ENCODE results near the gene ABCA9.

ABCA9 gene

DNA sequence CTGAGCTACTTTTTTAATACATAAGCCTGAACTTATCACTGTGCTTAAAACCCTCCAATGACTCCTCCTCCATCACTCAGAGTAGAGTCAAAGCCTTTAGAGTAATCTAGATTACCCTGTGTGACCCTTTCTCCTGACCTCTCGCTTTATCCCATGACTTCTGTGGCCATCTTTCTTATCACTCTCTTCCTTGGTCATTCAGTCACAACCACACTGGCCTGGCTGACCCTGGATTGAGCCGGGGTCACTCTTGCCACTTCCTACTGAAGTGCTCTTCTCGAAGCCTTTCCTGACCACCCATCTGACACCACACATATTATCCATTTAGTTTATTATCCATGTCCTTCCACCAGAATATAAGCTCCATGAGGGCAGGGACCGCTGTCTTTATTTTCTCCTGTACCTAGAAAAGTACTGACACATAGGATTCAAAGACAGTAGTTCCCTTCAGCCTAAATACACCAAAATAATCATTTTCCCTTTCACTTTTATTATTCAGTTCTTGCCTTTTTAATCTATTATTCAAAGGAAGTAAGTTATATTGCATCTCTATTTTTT, 28.0 kb upstream of the ABCA9 start:
- DNase-seq: no peak
- Histone ChIP-seq H2BK15ac (ENCODE audit: low read depth, poor library complexity, severe bottlenecking) (no peak overlapping the region), H3K23ac (ENCODE audit: low read length in 2 of 2) (no peak overlapping the region), H4K8ac (ENCODE audit: low read length) (peak overlapping the region; percentile 75), H2BK5ac (ENCODE audit: low read depth, low read length, poor library complexity, severe bottlenecking) (no peak overlapping the region), H3K4me3 (ENCODE audit: insufficient read depth in 1 of 2, low read depth in 1 of 2, low read length in 2 of 2) (no peak overlapping the region), H2AFZ (ENCODE audit: low read depth, low read length) (no peak overlapping the region), H3K14ac (ENCODE audit: low read length in 2 of 2) (no peak overlapping the region), H4K91ac (ENCODE audit: low read length) (no peak overlapping the region), H2BK12ac (ENCODE audit: low read length in 2 of 2) (no peak overlapping the region), H3K9ac (ENCODE audit: low read length) (no peak overlapping the region), H3K4ac (ENCODE audit: low read depth in 1 of 2, low read length in 2 of 2) (no peak overlapping the region), H3K18ac (ENCODE audit: low read depth in 1 of 2, low read length in 2 of 2) (no peak overlapping the region), H2BK120ac (ENCODE audit: low read depth, low read length) (no peak overlapping the region), H3K4me1 (ENCODE audit: control insufficient read depth, insufficient read depth, low read depth, low read length) (no peaks in the 10 kb centered on the region), H3K27ac (ENCODE audit: low read length, poor library complexity, severe bottlenecking) (no peak overlapping the region), H3K36me3 (ENCODE audit: control insufficient read depth in 1 of 2, insufficient read depth in 2 of 2, low read depth in 1 of 2, low read length in 2 of 2) (peaks cover 0 to 97% of the 10 kb centered on the region in 2 experiments), H3K4me2 (ENCODE audit: low read length, poor library complexity, severe bottlenecking) (no peak overlapping the region), H3K27me3 (ENCODE audit: control insufficient read depth in 1 of 2, insufficient read depth in 1 of 2, low read length in 2 of 2) (no peaks in the 10 kb centered on the region), H2AK5ac (ENCODE audit: low read length, severe bottlenecking) (no peak overlapping the region), H3K9me3 (ENCODE audit: control insufficient read depth, low read length) (peaks cover 6% of the 10 kb centered on the region), H3K79me1 (replicated peaks; ENCODE audit: low read length, poor library complexity, severe bottlenecking) (no peaks in the 10 kb centered on the region)
- 79% methylated on average over 4 of the region's 4 CpGs for WGBS

DNA sequence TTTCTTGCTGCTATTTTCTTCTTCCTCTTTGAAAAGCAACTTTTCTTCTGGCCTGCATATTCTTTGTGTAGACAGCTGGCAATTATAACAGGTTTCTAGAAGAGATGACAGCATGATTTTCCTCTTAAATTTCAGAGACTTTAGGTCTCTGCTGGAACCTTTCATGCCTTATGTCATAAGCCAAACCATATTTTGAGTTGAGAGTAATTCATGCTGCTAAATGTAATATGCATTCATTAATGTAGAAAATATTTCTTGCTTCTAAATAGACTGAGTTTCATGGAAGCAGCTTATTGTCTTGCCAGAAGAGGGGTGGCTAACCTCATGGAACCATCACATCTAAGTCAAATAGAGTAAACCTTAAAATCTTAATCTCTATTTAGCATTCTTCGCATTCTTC, 25.9 kb upstream of the ABCA9 start:
- Histone ChIP-seq H2BK120ac (ENCODE audit: low read depth, low read length) (no peak overlapping the region), H3K4me3 (ENCODE audit: insufficient read depth in 1 of 2, low read depth in 1 of 2, low read length in 2 of 2) (no peak overlapping the region), H3K23ac (ENCODE audit: low read length in 2 of 2) (no peak overlapping the region), H3K4me1 (ENCODE audit: control insufficient read depth, insufficient read depth, low read depth, low read length) (no peaks in the 10 kb centered on the region), H2BK15ac (ENCODE audit: low read depth, poor library complexity, severe bottlenecking) (no peak overlapping the region), H3K4ac (ENCODE audit: low read depth in 1 of 2, low read length in 2 of 2) (no peak overlapping the region), H3K36me3 (ENCODE audit: control insufficient read depth in 1 of 2, insufficient read depth in 2 of 2, low read depth in 1 of 2, low read length in 2 of 2) (peaks cover 0 to 97% of the 10 kb centered on the region in 2 experiments), H3K9me3 (ENCODE audit: control insufficient read depth, low read length) (peaks cover 22% of the 10 kb centered on the region), H3K9ac (ENCODE audit: low read length) (no peak overlapping the region), H2AK5ac (ENCODE audit: low read length, severe bottlenecking) (no peak overlapping the region), H4K8ac (ENCODE audit: low read length) (no peak overlapping the region), H2AFZ (ENCODE audit: low read depth, low read length) (no peak overlapping the region), H3K79me1 (replicated peaks; ENCODE audit: low read length, poor library complexity, severe bottlenecking) (no peaks in the 10 kb centered on the region), H4K91ac (ENCODE audit: low read length) (no peak overlapping the region), H3K27me3 (ENCODE audit: control insufficient read depth in 1 of 2, insufficient read depth in 1 of 2, low read length in 2 of 2) (no peaks in the 10 kb centered on the region), H2BK12ac (ENCODE audit: low read length in 2 of 2) (no peak overlapping the region), H3K4me2 (ENCODE audit: low read length, poor library complexity, severe bottlenecking) (no peak overlapping the region), H3K14ac (ENCODE audit: low read length in 2 of 2) (no peak overlapping the region), H3K18ac (ENCODE audit: low read depth in 1 of 2, low read length in 2 of 2) (no peak overlapping the region), H3K27ac (ENCODE audit: low read length, poor library complexity, severe bottlenecking) (no peak overlapping the region), H2BK5ac (ENCODE audit: low read depth, low read length, poor library complexity, severe bottlenecking) (no peak overlapping the region)
- no peak for DNase-seq
- WGBS: no CpG with 5 or more reads among the region's 1 CpG

DNA sequence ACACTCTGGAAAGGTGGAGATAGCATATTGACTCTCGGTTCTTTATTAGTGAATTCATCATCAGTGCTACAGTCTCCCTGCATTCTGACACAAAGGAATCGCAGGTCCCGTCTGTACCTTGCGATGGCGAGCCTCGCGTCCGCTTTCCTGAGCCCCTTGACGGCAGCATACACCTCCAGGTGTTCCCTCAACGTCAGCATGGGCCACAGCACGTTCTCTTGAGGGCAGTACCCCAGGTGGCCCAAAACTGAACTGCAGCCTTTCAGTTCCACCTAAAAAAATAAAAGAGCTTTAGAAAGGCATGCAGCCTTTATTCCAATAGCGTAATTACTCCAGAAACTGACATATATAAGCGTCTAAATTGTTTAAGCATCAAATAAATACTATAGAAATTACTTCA, 24.2 kb upstream of the ABCA9 start:
- H2BK15ac ChIP-seq (ENCODE audit: low read depth, poor library complexity, severe bottlenecking): no peak overlapping the region
- peaks cover 0 to 100% of the 10 kb centered on the region in 2 experiments for H3K36me3 ChIP-seq (ENCODE audit: control insufficient read depth in 1 of 2, insufficient read depth in 2 of 2, low read depth in 1 of 2, low read length in 2 of 2)
- no peak overlapping the region for H3K4ac ChIP-seq (ENCODE audit: low read depth in 1 of 2, low read length in 2 of 2)
- DNase-seq: peak; percentile 16
- H3K4me2 ChIP-seq (ENCODE audit: low read length, poor library complexity, severe bottlenecking): no peak overlapping the region
- H2AFZ ChIP-seq (ENCODE audit: low read depth, low read length): no peak overlapping the region
- no peaks in the 10 kb centered on the region for H3K4me1 ChIP-seq (ENCODE audit: control insufficient read depth, insufficient read depth, low read depth, low read length)
- H3K79me1 ChIP-seq (replicated peaks; ENCODE audit: low read length, poor library complexity, severe bottlenecking): no peaks in the 10 kb centered on the region
- no peak overlapping the region for H2BK120ac ChIP-seq (ENCODE audit: low read depth, low read length)
- peaks cover 29% of the 10 kb centered on the region for H3K9me3 ChIP-seq (ENCODE audit: control insufficient read depth, low read length)
- no peak overlapping the region for H2BK5ac ChIP-seq (ENCODE audit: low read depth, low read length, poor library complexity, severe bottlenecking)
- no peaks in the 10 kb centered on the region for H3K27me3 ChIP-seq (ENCODE audit: control insufficient read depth in 1 of 2, insufficient read depth in 1 of 2, low read length in 2 of 2)
- H3K18ac ChIP-seq (ENCODE audit: low read depth in 1 of 2, low read length in 2 of 2): no peak overlapping the region
- 33% methylated on average over 11 of the region's 13 CpGs for WGBS
- no peak overlapping the region for H4K91ac ChIP-seq (ENCODE audit: low read length)
- H4K8ac ChIP-seq (ENCODE audit: low read length): no peak overlapping the region
- H2BK12ac ChIP-seq (ENCODE audit: low read length in 2 of 2): no peak overlapping the region
- no peak overlapping the region for H3K27ac ChIP-seq (ENCODE audit: low read length, poor library complexity, severe bottlenecking)
- no peak overlapping the region for H3K4me3 ChIP-seq (ENCODE audit: insufficient read depth in 1 of 2, low read depth in 1 of 2, low read length in 2 of 2)
- H3K9ac ChIP-seq (ENCODE audit: low read length): no peak overlapping the region
- H3K14ac ChIP-seq (ENCODE audit: low read length in 2 of 2): no peak overlapping the region
- no peak overlapping the region for H3K23ac ChIP-seq (ENCODE audit: low read length in 2 of 2)
- no peak overlapping the region for H2AK5ac ChIP-seq (ENCODE audit: low read length, severe bottlenecking)

GRCh38 chr17:69082696-69083095, 22.0 kb upstream of the ABCA9 start:
- Histone ChIP-seq H2AK5ac (ENCODE audit: low read length, severe bottlenecking) (no peak overlapping the region), H2BK5ac (ENCODE audit: low read depth, low read length, poor library complexity, severe bottlenecking) (no peak overlapping the region), H4K8ac (ENCODE audit: low read length) (no peak overlapping the region), H3K4me3 (ENCODE audit: insufficient read depth in 1 of 2, low read depth in 1 of 2, low read length in 2 of 2) (peak overlapping the region in 1 of 2 experiments; percentile 28), H3K9ac (ENCODE audit: low read length) (no peak overlapping the region), H2BK15ac (ENCODE audit: low read depth, poor library complexity, severe bottlenecking) (no peak overlapping the region), H2AFZ (ENCODE audit: low read depth, low read length) (no peak overlapping the region), H3K27ac (ENCODE audit: low read length, poor library complexity, severe bottlenecking) (no peak overlapping the region), H2BK120ac (ENCODE audit: low read depth, low read length) (no peak overlapping the region), H4K91ac (ENCODE audit: low read length) (no peak overlapping the region), H3K9me3 (ENCODE audit: control insufficient read depth, low read length) (peaks cover 38% of the 10 kb centered on the region), H3K36me3 (ENCODE audit: control insufficient read depth in 1 of 2, insufficient read depth in 2 of 2, low read depth in 1 of 2, low read length in 2 of 2) (peaks cover 0 to 100% of the 10 kb centered on the region in 2 experiments), H3K18ac (ENCODE audit: low read depth in 1 of 2, low read length in 2 of 2) (no peak overlapping the region), H3K14ac (ENCODE audit: low read length in 2 of 2) (no peak overlapping the region), H3K79me1 (replicated peaks; ENCODE audit: low read length, poor library complexity, severe bottlenecking) (no peaks in the 10 kb centered on the region), H3K27me3 (ENCODE audit: control insufficient read depth in 1 of 2, insufficient read depth in 1 of 2, low read length in 2 of 2) (no peaks in the 10 kb centered on the region), H3K4ac (ENCODE audit: low read depth in 1 of 2, low read length in 2 of 2) (no peak overlapping the region), H3K4me2 (ENCODE audit: low read length, poor library complexity, severe bottlenecking) (no peak overlapping the region), H2BK12ac (ENCODE audit: low read length in 2 of 2) (no peak overlapping the region), H3K23ac (ENCODE audit: low read length in 2 of 2) (no peak overlapping the region), H3K4me1 (ENCODE audit: control insufficient read depth, insufficient read depth, low read depth, low read length) (no peaks in the 10 kb centered on the region)
- 100% methylated on average over 2 of the region's 2 CpGs for WGBS
- no peak for DNase-seq

Data from mesenchymal stem cell (in vitro differentiated cells and primary cell).